Measurements from ENCODE around the gene GLT8D2.

Gene GLT8D2, protein sequence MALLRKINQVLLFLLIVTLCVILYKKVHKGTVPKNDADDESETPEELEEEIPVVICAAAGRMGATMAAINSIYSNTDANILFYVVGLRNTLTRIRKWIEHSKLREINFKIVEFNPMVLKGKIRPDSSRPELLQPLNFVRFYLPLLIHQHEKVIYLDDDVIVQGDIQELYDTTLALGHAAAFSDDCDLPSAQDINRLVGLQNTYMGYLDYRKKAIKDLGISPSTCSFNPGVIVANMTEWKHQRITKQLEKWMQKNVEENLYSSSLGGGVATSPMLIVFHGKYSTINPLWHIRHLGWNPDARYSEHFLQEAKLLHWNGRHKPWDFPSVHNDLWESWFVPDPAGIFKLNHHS

GRCh38 chr12:104049903-104050356, at the start of gene GLT8D2:
Gene GLT8D2, minus strand, starts transcription at chr12:104050187. Its CDS starts 30,539 bp downstream, at chr12:104019648.
- DNase-seq = no peak

GRCh38 chr12:104097954-104098353, 48.0 kb upstream of the GLT8D2 start:
- no peak for DNase-seq

DNA sequence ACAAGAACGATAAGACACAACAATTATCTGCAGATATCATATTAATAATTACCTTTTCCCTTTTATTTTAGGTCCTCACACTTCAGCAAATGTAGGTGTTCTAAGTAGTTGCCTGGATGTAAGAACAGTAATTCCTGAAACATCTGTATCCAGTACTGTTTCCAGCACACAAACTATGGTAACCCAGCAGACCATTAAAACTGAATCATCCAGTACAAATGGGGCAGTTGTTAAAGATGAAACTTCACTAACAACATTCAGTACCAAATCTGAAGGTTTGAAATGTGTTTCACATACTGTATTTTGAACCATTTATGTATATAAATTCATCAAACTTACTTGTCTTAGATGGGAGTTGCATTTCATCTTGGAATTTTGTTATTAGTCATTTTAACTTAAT, 45.3 kb upstream of the GLT8D2 start:
- DNase-seq = no peak

DNA sequence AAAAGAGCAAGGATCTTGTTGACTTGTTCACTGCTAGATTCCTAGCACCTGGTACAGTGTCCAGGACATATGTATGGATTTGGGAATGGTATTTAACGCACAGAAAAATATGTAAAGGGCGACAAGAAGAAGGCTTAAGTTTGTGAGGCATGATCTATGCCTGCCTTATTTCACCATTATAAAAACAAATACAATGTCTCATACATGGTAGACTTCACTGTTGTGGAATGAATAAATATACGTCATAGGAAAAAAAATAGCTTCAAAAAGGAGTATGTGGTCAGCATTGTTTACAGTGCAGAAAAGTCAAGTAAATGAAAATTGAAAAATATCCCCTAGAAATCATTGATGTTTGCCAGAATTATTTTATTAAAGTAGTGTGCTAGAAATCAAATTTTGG, 44.3 kb upstream of the GLT8D2 start:
- DNase-seq = no peak

DNA sequence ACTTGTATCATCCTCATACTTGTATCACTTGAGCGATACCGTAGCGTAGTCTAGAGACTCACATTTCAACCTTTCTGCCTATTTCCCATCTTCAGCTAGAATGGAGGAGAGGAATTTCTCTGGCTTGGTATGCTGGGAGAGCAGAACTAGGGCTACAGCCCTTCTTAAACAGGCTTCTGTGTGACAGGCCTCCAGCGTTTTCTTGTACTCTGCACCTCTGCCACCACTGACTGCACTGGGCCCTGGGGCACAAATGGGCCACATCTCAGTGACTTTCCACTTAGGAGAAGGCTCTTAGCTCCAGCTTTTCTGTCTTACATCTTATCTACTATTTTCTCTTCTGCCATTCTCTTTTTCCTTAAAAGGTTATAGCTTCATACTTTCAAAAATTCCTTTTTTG, 41.1 kb upstream of the GLT8D2 start:
- no peak for DNase-seq

GRCh38 chr12:104090685-104091084, 40.7 kb upstream of the GLT8D2 start:
- DNase-seq = no peak

- peak; percentile 55 for DNase-seq
Measured at GRCh38 chr12:104083769-104084475, 33.9 kb upstream of the GLT8D2 start.

DNA sequence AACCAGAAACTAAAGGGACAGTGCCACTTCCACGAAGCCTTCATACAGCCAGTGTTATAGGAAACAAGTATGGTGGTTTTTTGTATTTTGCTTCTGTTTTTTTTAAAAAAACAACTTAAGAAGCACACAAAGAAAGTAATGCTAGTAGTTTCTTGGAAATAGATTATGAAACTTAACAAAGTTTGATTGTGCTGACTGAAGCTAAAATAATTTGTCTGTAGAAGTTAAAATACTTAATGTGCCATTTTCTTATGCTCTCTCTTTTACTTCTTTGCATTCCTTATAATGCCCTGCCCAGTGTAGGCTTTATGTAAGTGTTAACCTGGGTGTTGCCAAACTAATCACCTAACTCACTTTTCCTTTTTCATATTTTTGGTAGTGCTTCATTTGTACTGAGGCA, 30.8 kb upstream of the GLT8D2 start:
- no peak for DNase-seq

DNA sequence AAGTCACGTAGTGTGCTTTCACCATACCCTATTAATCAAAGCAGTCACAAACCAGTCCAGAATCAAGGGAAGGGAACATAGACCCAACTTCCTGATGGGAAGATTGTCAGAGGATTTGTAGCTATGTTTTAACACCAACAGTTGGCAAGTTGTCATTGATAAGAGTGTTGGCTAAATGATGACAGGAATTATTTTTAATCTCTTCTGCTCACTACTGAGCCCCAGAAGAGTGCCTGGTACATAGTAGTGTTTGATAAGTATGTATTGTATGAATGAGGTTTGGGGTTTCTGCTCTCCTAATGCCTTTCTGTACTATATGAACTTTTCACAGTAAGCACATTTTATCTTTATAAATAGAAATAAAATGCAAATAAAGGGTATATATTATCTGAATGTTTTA, 29.0 kb upstream of the GLT8D2 start:
- DNase-seq = no peak

DNA sequence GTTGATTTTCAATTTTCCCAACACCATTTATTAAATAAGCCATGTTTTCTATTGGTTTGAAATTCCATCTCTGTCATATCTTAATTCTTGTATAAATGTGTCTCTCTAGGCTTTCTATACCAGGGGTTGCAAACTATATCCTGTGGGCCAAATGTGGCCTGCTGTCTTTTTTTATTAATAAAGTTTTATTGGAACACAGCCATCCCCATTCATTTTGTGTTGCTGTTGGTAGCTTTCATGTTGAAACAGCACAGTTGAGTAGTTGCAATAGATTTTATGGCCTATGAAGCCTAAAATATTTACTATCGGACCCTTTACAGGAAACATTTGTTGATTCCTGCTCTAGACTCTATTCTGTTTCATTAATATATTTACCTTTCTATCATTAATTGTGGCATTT, 23.7 kb upstream of the GLT8D2 start:
- no peak for DNase-seq

- DNase-seq = no peak
Measured at GRCh38 chr12:104072099-104072498, 22.1 kb upstream of the GLT8D2 start.

DNA sequence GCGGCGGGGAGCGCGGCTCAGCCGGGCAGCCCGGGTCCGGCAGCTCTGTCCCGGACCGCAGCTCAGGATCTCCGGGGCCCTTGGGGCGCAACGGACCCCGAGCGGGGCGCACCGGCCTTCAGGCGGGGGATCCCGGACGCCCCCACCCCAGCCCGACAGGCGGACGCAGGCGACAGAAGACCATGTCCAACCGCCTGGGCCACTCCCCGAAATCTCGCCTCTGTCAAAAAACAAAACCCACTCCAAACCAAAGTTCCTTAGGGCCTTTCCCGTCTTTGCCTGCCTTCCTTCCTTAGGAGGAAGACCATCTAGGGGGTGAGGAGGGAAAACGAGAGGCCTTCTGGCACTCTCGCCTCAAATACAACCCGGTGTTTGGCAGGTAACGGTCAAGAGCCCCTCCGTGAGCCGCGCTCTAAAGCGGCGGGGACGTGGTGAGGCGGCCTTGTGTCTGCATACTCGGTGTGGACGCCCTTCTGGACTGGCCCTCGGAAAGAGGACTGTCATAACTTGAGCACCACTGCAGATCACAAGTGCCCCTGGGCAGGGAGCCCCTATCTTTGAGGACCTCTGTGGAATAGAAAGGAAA, 14.9 kb upstream of the GLT8D2 start:
- DNase-seq = no peak

DNA sequence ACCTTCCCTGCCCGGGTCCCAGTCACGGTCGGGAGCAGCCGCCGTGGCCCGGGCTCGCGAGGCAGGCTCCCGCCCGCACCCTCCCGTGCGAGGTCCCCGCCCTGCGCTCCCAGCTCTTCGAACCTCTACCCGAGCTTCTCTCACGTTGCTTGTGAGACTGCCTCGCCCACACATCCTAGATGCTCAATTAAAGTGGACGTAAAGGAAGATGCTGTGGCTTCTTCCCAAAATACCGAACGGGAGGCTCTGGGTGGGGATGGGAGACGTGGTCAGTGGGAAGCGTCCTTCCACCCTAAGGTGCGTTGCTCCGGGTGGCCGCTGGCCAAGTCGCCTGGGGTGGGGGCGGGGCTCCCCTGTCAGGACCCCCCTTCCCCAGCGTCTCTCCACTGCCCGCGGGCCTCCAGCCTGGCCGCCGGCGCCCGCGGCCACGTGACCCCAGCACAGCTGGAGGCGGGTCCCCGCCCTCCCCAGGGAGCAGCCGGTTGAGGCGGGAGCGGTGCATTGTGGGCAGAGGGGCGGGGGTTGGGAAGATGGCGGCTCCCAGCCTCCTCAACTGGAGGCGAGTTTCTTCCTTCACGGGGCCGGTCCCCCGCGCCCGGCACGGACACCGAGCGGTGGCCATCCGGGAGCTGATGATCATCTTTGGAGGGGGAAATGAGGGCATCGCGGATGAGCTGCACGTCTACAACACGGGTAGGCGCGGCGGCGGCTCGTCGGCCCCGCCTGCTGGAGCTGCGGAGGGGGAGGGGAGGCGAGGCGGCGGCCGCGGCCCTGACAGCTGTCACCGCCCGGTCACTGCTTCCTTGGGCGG, 14.2 kb upstream of the GLT8D2 start, which contains the start of gene HCFC2:
Gene HCFC2, plus strand, starts transcription at position 501 of the 811 bp plus-strand sequence. Its CDS starts 30 bp downstream, at position 531.
- peak; percentile 91 for DNase-seq

DNA sequence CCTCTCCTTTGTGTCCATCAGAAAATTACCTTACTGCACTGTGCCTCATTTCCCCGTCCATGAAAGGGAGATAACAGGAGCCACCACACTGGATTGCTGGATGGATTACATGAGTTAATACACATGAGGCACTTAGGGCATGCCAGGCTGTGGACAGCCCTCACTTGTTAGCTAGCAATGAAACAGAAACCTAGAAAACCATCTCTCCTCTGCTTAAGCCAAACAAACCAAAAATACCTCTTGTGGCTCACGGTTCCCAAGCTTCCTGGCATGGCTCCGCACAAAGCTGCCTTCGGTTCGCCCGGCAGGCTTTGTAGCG, 13.7 kb upstream of the GLT8D2 start:
- DNase-seq = no peak

DNA sequence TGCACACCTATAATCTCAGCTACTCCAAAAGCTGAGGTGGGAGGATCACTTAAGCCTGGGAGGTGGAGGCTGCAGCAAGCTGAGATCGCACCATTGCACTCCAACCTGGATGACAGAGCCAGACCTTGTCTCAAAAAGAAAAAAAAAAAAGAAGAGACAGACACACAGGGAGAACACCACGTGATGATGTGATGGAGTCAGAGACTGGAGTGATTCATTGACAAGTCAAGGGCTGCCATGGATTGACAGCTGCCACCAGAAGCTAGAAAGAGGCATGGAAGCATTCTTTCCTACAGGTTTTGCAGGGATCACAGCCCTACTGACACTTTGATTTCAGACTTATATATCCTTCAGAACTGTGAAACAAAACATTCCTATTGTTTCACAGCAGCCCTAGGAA, 10.8 kb upstream of the GLT8D2 start:
- no peak for DNase-seq

DNA sequence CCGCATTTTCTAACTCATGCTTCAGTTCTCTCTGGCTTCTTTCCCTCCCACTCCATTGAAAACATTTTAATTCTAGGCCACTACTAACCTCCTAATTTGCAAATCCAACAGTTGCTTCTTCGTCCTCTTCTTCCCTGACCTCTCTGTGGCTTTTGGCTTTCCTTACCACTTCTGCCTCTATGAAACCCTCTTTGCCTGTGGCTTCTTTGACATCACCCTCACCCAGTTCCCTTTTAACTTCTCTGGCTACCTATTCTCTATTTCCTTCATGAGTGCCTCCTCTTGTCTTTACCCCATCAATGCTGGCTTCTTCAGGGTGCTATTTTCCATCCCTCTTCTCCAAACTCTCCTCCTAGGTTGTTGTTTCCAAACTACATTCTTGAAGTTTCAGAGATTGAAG, 10.0 kb upstream of the GLT8D2 start:
- no peak for DNase-seq

DNA sequence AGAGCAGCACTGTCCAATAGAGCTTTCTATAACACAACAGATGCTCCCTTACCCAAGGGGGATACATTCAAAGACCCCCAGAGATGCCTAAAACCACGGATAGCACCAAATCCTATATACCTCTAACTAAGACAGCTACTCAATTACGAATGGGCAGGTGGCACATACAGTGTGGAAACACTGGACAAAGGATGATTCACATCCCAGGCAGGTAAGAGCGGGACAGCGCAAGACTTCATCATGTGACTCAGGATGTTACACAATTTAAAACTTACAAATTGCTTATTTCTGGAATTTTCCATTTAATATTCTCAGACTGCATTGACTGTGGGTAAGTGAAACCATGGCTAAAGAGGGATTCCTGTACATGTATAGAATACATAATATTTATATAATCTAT, 8.8 kb upstream of the GLT8D2 start:
- no peak for DNase-seq

GRCh38 chr12:104057771-104058197, 7.8 kb upstream of the GLT8D2 start:
- no peak for DNase-seq

DNA sequence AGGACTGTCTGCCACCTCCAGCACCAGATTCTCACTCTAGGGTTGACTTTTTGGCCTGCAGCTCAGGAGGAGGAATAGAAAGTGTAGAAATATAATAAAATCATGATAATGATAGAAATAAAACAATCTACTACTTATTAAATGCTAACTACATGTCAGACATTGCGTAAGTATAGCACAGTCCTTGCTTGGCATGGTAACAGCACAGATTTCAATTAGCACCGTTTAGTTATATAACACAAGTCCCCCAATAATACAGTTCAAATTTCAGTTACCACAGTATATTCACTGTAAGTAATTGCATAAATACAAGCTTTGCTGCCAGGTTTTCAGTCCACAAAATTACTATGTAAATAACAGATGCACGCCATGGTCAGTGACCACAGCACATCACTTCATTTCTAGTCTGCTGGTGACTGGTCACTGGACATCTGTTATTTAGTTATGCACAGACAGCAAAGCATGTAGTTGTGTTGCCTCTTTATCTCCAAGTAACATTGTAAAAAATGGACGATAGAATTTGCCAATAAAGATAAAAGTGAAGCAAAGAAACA, 6.5 kb upstream of the GLT8D2 start:
- DNase-seq = no peak

- DNase-seq = no peak
Measured at GRCh38 chr12:104055686-104056388, 5.8 kb upstream of the GLT8D2 start.

GRCh38 chr12:104054681-104055346, 4.8 kb upstream of the GLT8D2 start:
- no peak for DNase-seq

GRCh38 chr12:104050436-104050835, 449 bp upstream of the GLT8D2 start:
- no peak for DNase-seq
